HG03280 (cell line): ENCODE results near the gene FGFR2.

Experiments
- ATAC-seq: cut with Tn5 transposase; IDR thresholded peaks from one replicate; pipeline ENCODE4 v1.9.1; 2021; ENCODE audit warnings: mild to moderate bottlenecking, moderate library complexity; ENCODE audit not compliant: unreplicated experiment

FGFR2 gene

GRCh38 chr10:121611393-121612159, 13.3 kb upstream of the FGFR2 start:
- ATAC-seq, result no peak

DNA sequence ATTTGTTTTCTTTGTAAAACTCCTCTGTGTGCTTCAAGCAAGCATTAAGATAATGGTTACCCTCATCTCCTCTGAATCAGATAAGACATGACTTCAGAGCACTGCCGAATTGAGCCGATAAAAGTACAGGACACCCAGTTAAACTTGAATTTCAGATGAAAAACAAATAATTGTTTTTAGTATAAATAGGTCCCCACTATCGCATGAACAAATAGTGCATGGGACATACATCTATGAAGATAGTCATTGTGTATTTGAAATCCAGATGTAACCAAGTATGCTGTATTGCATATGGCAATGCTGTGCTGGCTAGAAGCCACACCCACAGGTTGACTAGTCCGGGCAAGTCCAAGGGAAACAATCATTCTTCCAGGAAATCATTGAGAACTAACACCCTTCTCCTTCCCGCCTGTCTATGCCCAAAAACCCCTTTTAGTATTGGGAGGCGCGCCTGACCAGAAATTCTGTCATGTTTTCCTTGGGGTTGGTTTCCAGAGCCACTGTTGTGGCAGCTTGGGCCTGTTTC, 12.6 kb upstream of the FGFR2 start:
- no peak for ATAC-seq

DNA sequence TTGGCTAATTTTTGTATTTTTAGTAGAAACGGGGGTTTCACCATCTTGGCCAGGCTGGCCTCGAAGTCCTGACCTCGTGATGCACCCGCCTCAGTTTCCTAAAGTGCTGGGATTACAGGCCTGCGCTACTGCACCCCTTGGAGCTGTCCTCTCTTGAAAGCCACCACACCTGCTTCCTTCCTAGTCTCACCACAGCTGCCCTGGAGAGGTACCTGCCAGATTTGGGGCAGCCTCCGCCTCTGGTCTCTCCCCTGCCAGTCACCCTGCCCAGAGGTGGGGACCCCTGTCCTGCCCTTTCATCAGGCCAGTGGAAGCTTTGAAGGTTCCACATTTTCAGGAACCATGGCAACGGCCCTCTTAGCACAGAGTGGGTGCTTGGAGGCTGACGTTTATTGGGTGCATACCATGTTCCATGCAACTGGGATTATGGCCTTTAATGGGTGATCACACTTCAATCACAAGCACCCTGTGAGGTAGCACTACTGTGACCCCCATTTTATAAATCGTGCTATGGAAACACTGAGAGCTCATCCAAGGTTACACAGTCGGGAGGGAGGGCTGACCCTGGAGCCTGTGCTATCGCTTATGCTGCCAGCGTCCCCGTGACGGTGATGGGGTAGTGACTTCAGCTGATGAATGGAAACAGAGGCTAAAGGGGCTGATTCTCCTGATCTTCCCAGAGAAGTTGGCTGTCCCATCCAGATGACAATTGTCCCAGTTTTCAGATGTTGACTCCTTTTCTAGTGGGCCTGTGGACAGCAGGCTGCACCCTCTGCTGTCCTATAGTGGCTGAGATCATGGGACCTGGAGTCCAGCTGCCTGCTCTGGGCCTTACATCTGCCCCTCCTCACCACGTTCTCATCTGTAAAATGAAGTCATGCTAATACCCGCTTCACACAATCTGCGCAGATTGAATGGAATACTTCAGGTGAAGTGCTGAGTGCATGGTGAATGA, 11.5 kb upstream of the FGFR2 start:
- no peak for ATAC-seq

DNA sequence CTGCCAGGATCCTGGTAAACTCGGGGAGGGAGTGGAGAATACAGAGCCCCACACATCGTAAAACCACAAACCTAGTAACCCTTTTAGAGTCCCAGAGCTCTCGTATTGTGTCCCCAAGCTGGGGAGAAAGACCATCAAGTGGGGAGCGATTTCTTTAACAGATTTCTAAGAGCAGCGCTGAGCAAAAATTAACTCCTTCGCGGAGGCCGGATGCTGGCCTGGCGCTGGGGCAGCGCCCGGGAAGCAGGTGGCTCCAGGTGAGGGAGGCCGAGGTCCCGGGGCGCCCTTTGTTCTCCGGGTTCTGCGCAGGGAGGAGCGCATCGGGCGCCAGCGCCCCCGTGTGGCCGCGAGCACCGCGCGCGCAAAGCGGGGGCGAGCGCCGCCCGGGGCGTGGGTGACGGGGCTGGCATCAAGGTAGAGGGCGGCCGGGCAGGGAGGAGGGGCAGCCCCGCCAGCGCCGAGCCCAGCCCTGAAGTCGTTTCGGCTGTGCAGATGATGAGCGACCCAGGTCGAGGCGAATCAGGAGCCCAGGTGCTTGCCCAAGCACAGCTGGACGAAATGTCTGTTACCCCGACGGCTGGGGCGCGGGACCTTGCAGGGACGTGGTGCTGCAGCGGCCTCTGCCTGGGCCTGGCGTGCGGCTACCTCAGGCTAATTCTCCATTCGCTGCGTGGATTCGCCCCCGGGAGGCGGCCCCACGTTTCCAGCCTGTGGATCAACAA, 10.4 kb upstream of the FGFR2 start:
- ATAC-seq, result peak; percentile 68

- no peak for ATAC-seq
These were observed 9.2 kb upstream of the FGFR2 start for GRCh38 chr10:121607310-121608055.

- ATAC-seq, result no peak
These were observed 7.5 kb upstream of the FGFR2 start for GRCh38 chr10:121605708-121606107.

DNA sequence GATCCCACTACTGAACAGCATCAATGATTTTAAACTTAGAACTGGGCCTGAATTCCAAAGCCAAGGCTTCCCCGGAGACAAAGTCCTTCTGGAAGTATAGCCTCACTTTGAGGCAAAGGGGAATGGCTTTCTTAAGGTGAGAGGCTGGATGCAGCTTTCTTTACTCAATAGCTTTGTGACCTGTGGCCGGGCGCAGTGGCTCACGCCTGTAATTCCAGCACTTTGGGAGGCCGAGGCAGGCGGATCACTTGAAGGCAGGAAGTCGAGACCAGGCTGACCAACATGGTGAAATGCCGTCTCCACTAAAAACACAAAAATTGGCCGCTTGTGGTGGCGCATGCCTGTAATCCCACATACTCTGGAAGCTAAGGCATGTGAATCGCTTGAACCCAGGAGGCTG, 3.2 kb upstream of the FGFR2 start:
- ATAC-seq, result no peak

- ATAC-seq, result no peak
These were observed 2.4 kb upstream of the FGFR2 start for GRCh38 chr10:121600611-121601010.

DNA sequence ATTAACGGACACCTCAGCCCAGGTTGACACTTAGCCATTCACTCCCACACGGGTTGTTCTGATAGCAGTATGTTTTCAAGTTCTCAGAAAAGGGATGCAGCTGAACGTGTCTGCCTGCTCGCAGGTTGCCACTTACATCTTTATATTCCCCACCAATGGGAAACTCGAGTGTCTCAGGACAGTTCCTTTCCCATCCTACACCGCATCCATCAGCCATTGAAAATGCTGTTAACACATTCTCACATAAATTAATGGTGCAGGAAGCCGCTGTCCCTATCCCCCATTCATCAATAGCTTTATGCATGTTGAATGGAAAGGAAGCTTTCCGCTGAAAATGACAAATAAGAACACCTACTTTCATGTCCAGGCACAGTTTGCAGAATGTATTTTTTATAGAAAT, 1.7 kb upstream of the FGFR2 start:
- ATAC-seq, result no peak

- no peak for ATAC-seq
These were observed 561 bp downstream of the FGFR2 start for GRCh38 chr10:121597504-121598262.

DNA sequence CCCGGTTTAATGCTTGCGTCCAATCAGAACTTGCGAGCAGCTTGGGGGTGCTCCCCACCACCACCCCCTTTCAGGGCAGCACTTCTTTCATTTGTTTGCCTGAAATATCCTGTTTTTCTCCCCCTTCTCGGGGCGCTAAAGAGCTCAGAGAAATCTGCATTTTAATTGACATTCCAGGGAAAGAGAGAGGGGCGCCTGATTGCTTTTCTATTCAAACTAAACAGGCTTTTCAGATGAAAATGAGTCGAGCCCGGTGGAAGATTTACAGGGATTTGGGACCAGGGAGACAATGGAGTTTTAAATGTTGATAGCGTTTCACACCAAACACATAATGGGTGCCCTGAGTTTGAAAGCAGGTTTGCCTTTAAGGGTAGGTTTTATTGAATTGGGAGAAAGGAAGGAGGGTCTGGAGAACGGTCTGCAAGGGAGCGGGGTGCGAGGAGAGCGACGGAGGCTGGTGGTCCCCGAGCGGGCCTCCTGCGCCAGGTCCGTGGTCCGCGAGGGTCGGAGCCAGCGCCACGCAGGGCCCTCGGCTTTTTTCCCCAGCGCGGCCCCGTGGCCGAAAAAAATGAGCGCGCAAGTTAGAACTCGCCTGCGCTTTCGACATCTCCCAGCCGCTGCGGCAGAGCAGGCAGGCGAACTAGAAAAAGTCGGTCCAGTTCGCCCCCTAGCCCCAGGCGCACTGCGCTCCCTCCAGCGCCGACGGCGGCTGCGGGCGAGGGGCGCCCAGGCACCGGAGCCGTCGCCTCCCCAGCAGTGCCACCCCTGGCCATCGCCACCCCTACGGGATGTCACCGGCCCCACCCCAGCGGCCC, 1.3 kb downstream of the FGFR2 start:
- ATAC-seq, result no peak

DNA sequence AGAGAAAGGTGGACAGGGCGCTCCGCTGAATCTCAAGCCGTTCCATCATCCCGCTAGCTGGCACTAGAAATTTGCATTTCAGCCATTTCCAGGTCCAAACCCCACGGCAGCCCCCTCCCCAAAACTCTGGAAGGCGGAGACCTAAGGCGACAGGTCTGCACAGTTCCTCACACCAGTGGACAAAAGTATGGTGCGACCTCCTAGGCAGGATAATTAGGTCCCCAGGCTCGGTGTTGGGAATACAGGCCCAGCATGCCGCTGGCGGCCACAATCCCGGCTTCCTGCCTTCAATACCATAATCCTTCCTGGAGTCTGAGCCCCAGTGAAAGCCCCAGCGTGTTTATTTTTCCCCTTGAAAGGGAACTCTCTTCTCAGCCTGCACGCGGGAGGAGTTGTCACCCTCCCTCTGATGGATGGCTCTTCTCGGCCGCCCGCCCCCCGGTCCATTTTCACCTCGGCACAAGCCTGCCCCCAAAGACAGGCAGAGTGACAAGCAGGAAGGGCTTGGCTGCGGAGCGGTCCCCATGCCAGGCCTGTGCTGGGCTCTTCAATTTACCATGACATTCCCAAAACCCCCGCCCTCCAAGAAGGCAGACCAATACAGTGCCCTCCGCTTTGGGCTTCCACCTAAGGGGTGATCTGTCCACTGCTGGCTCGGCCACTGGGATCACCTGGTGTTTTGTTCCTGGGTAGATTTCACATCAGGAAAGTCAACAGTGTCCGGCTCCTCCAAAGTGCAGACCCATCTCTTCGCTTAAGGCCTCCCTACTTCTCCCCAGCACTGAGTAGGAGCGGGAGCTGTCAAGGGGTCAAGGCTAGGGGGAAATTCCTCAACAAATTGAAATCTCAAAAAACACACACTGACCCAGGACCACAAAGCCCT, 2.2 kb downstream of the FGFR2 start:
- no peak for ATAC-seq

DNA sequence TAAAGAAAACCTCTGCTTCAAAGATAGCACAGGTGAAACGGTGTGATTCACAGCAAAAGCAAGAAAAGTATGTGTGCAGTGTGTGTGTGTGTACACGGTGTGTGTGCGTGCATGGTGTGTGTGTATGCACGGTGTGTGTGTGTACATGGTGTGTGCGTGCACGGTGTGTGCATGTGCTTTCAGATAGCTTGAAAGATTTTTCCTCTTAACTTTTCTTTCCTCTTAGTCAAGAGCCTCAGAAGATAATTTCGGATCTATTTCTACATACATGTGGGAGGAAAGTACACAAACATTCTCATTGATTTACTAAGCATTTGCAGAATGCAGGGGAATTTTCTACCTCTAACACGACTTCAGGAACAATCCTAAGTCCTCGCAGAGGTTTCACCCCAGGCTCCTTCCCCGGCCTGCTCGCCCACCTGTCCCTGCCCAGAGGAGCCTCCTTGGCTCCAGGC, 2.9 kb downstream of the FGFR2 start:
- no peak for ATAC-seq

DNA sequence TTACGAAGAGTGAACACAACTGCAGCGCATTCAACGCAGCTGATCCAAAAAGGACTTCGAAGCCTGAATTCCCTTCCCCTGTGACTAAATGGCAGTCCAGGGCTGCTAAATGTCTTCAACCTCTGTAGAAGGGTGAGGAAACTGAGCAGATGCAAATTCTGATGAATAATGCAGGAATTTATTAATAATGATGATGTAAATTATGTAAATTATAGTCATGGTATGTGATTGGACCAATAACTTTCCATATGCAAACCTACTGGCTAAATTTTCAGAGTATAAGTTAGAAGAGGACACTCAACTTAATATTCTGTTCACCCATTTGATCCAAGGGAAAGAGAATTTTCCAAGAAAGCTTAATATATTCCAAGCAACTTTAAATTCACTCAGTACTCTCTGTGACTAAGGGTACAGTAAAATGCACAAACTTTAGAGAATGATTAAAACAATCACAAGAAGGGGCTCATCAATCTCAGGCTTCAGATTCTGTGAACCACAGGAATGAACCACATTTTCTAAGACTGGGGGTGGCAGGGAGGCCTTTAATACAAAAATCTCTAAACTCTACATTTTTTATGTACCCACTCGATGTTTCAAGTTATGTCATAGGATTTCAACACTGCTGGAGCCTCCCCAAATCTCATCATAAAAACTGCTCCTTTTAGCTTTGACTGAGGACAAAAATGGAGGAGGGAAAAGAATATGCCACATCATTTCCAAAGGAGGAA, 3.5 kb downstream of the FGFR2 start:
- no peak for ATAC-seq

DNA sequence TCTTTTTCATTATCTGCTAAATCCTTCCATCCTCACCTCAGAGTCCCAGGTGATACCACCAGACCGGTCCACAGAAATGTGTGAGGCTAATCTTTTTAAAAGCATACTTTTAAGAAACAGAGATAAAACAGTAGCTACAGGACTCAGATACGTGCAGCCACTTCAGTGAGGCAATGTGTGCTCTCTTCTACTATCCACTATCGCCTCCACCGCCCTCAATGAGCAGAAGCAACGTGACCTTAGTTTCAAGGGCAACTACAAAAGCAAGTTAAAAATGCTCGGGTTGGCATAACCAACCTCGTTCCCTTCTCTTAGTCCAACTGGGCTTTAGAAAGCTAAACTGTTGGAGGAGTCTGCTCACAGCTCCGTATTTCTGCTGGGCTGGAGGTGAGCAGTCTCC, 4.2 kb downstream of the FGFR2 start:
- no peak for ATAC-seq

DNA sequence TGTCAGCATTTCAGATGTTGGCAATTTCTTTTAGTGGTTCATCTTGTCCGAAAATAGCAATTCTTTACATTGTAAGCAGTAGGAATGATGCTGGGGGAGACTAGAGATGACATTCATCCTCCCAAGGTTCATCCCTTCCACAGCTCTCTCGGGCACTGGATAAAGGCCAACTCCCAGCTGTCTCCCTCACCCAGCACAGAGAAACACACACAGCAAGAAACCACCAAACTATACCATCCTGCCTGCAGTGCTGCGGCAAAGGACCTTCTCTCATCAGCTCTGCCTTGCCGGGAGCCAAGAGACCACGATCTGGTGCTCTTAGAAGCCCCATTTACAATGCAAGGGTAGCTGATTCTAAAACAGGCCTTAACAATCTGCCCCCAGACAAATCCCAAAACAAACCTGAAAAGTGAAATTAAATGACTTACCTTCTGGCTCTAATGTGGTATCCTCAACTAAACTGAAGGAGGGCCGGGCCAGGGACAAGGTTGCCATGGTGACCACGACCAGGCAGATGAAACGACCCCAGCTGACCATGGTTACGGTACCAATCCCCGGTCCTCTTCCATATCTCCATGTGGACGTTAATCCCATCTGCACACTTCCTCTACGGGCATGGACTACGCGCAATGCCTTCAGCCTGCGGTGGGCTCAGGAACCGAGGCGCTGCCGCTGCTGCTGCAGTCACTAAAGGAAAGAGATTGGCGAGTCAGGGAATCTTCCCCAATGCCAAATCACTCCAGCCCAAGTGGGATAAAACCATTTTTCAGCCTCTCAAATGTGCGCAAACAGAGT, 4.8 kb downstream of the FGFR2 start:
- no peak for ATAC-seq
